Tibial nerve (tissue), 4 donors: ENCODE data around the gene E2F4.

Experiments
- CTCF ChIP-seq, 5 experiments: fragments of 200-600 bp in 3 of 5; fragments of 450-650 bp in 2 of 5; sonication (generic) in 3 of 5; IDR thresholded peaks; one replicate each; pipeline ENCODE4 v1.5.1; 2016 to 2019; ENCODE audit warnings: antibody characterized with exemption in 5 of 5, mild to moderate bottlenecking in 3 of 5, moderate library complexity in 2 of 5
- EP300 ChIP-seq, 2 donors: sonication (generic); formaldehyde crosslinking; IDR thresholded peaks; one replicate each; pipeline ENCODE4 v1.6.1; 2017; ENCODE audit warnings: antibody characterized with exemption in 2 of 2, mild to moderate bottlenecking in 1 of 2
- POLR2A ChIP-seq, 2 donors: fragments of 450-650 bp; IDR thresholded peaks; one replicate each; pipeline ENCODE4 v1.6.1; 2017; ENCODE audit warnings: antibody characterized with exemption in 2 of 2, mild to moderate bottlenecking in 2 of 2, moderate library complexity in 2 of 2

GRCh38 chr16:67188323-67188722 lies 3.6 kb upstream of the E2F4 start:
- TF ChIP-seq POLR2A (IDR thresholded peaks at IDR 0.05) = no peak
- no peak for TF ChIP-seq CTCF (IDR thresholded peaks at IDR 0.05)
- no peak for TF ChIP-seq EP300 (IDR thresholded peaks at IDR 0.05)
